Esophagus muscularis mucosa (tissue), 4 donors: Measurements from ENCODE around the gene EDARADD. TPM values are rescaled to one million over a fixed set of nuclear protein-coding genes. Genes with fewer than 3 reads are reported as not detected.

ENCODE experiments used
- DNase-seq: peaks from one replicate; pipeline ENCODE4 v3.0.0-alpha.2; 2017; ENCODE audit errors: extremely low spot score
- H3K27ac ChIP-seq, 4 donors: fragments of 200-600 bp; sonication (generic); replicated peaks in 1 of 4; 1 replicate in 3 of 4; 2 replicates in 1 of 4; pipeline ENCODE4 v1.5.1; 2016 to 2019; ENCODE audit warnings: mild to moderate bottlenecking in 1 of 4
- H3K27me3 ChIP-seq, 4 donors: fragments of 200-600 bp; sonication (generic); one replicate each; pipeline versions ENCODE4 v1.5.1 to v1.6.0; 2016 to 2019
- H3K36me3 ChIP-seq, 4 donors: fragments of 200-600 bp; sonication (generic); one replicate each; pipeline ENCODE4 v1.5.1; 2016 to 2019
- H3K4me1 ChIP-seq, 4 donors: fragments of 200-600 bp; sonication (generic); one replicate each; pipeline ENCODE4 v1.5.1; 2016 to 2019
- H3K4me3 ChIP-seq, 4 donors: fragments of 200-600 bp; sonication (generic); 1 replicate in 2 of 4; 2 replicates in 2 of 4; pipeline ENCODE4 v1.5.1; 2016 to 2019; ENCODE audit warnings: mild to moderate bottlenecking in 4 of 4, moderate library complexity in 1 of 4
- H3K9me3 ChIP-seq, 4 donors: fragments of 200-600 bp; sonication (generic); 1 replicate in 3 of 4; 2 replicates in 1 of 4; pipeline ENCODE4 v1.5.1; 2016 to 2019
- CTCF ChIP-seq, 3 experiments: fragments of 200-600 bp in 2 of 3; fragments of 450-650 bp in 1 of 3; sonication (generic) in 2 of 3; IDR thresholded peaks; one replicate each; pipeline ENCODE4 v1.5.1; 2017 to 2019; ENCODE audit warnings: antibody characterized with exemption in 3 of 3, mild to moderate bottlenecking in 2 of 3, moderate library complexity in 1 of 3
- EP300 ChIP-seq: sonication (generic); formaldehyde crosslinking; IDR thresholded peaks from one replicate; pipeline ENCODE4 v1.6.1; 2017; ENCODE audit warnings: antibody characterized with exemption
- POLR2A ChIP-seq: fragments of 450-650 bp; IDR thresholded peaks from one replicate; pipeline ENCODE4 v1.6.1; 2017; ENCODE audit warnings: antibody characterized with exemption, moderate library complexity, mild to moderate bottlenecking, low read depth
- POLR2AphosphoS5 ChIP-seq, 2 donors: sonication (generic); formaldehyde crosslinking; IDR thresholded peaks; one replicate each; pipeline ENCODE4 v1.6.1; 2017; ENCODE audit warnings: antibody characterized with exemption in 2 of 2
- WGBS: methylation state at CpG from one replicate; pipeline ENCODE4 v1.1.5; 2018; 5-methylcytosine and 5-hydroxymethylcytosine counted together
- intact Hi-C: fragments of 100-400 bp; cut with DNase I; formaldehyde crosslinking; loops from one replicate; pipeline ENCODE4 v1.15.1; 2023
- total RNA-seq, 4 donors: library from RNA; depleted of rRNA; stranded (reverse); fragments of >200 nt; gene quantifications; one replicate each; pipeline versions ENCODE4 v1.1.0 to v1.2.1, GENCODE V29; 2016

The EDARADD gene
- total RNA-seq, 4 donors from 2014 or later: 0.66 to 1.6 TPM; not detected in 2

GRCh38 chr1:236494082-236494481 is 100.0 kb downstream of the EDARADD start:
- no peak for TF ChIP-seq POLR2A
- no peak for TF ChIP-seq CTCF (IDR thresholded peaks at IDR 0.05)
- TF ChIP-seq POLR2AphosphoS5 (IDR thresholded peaks at IDR 0.05): no peak
- TF ChIP-seq EP300: no peak
- no peak overlapping the region for H3K4me3 ChIP-seq
- intact Hi-C loops: no loop called here
- no peak overlapping the region for H3K27ac ChIP-seq
- H3K9me3 ChIP-seq: no peaks in the 10 kb centered on the region
- DNase-seq: no peak
- no peaks in the 10 kb centered on the region for H3K36me3 ChIP-seq
- peaks cover 0 to 8% (median 7%) of the 10 kb centered on the region in 4 donors for H3K4me1 ChIP-seq
- no peaks in the 10 kb centered on the region for H3K27me3 ChIP-seq
- 95% methylated on average over 11 of the region's 11 CpGs for WGBS

DNA sequence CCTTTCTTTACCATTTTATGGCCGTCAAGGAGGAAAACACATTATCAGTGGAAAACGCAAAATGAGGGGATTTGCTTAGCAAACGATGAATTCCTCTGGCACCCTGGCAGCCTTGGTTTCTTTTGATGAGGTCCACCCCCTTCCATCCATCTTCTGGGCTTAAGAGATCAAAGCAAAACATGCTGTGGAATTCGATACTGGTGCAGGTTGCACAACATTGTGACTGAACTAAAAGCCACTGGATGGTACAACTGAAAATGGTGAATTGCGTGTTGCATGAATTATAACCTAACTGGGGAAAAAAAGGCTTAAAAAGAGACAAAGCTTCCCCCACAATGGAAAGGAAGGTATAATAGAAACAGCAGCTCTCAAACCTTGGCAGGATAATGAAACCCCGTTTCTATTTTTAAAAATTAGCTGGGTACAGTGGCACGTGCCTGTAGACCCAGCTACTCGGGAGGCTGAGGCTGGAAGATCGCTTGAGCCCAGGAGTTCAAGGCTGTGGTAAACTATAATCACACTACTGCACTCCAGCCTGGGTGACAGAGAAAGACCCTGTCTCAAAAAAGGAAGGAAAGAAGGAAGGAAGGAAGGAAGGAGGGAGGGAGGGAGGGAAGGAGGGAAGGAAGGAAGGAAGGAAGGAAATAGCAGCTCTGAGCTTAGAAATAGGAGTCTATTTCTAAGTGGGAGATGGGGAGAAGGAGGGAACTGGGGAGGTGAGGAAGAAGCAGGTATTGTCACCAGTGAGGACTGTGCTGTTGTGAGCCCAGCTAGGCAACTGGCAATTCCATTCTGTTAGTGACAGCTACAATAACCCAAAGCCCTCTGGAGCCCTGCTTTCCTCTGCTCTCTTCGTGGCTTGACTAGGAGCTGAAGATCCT is 100.7 kb downstream of the EDARADD start:
- Histone ChIP-seq H3K27me3 (no peaks in the 10 kb centered on the region), H3K4me1 (peaks cover 0 to 8% (median 7%) of the 10 kb centered on the region in 4 donors), H3K27ac (no peak overlapping the region), H3K4me3 (no peak overlapping the region), H3K9me3 (no peaks in the 10 kb centered on the region), H3K36me3 (no peaks in the 10 kb centered on the region)
- TF ChIP-seq POLR2AphosphoS5 (IDR thresholded peaks at IDR 0.05) (no peak), CTCF (IDR thresholded peaks at IDR 0.05) (no peak), EP300 (no peak), POLR2A (no peak)
- 43% methylated on average over 10 of the region's 10 CpGs for whole genome bisulfite sequencing
- intact Hi-C loops: no loop called here
- no peak for DNase-seq

DNA sequence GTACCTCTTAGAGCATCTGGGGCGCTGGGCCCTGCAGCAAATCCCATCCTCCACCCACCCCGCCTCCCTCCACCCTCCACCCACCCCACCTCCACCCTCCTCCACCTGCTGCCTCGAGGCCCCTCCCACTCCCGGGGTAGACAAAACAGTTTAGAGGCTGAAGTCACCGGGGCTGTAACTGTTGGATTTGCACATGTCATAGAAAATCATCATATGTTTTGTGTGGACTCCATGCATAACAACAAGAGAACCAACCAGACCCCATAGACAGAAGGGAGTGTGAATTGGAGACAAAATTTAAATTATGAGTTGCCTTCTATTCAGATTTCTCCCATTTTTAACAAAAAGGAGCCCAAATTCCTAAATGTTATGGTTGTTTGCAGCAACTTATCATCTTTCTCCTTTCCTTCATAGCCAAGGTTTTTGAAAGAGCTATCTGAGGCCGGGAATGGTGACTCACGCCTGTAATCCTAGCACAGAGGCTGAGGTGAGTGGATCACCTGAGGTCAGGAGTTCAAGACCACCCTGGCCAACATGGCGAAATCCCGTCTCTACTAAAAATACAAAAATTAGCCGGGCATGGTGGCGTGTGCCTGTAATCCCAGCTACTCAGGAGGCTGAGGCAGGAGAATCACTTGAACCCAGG is 101.5 kb downstream of the EDARADD start:
- no peak overlapping the region for H3K27ac ChIP-seq
- no peaks in the 10 kb centered on the region for H3K9me3 ChIP-seq
- no peaks in the 10 kb centered on the region for H3K36me3 ChIP-seq
- no peak overlapping the region for H3K4me3 ChIP-seq
- intact Hi-C loops: no loop called here
- DNase-seq: no peak
- 66% methylated on average over 11 of the region's 11 CpGs for WGBS
- no peaks in the 10 kb centered on the region for H3K27me3 ChIP-seq
- TF ChIP-seq POLR2AphosphoS5 (IDR thresholded peaks at IDR 0.05) (no peak), CTCF (IDR thresholded peaks at IDR 0.05) (no peak), POLR2A (no peak), EP300 (no peak)
- H3K4me1 ChIP-seq: peaks cover 0 to 8% (median 7%) of the 10 kb centered on the region in 4 donors

DNA sequence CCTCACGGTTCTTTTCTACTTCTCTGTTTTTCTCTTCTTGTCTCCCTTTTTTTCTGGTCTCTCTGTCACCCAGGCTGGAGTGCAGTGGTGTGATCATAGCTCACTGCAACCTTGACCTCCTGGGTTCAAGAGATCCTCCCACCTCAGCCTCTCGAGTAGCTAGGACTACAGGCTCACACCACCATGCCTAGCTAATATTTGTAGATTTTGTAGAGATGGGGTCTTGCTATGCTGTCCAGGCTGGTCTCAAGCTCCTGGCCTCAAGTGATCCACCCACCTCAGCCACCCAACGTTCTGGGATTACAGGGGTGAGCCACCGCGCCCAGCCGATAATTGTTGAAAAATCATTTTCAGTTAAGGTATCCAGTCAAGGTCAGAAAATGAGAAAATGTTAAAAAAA is 103.8 kb downstream of the EDARADD start:
- peaks cover 4 to 14% (median 11%) of the 10 kb centered on the region in 4 donors for H3K4me1 ChIP-seq
- H3K27me3 ChIP-seq: no peaks in the 10 kb centered on the region
- WGBS: 75% methylated on average over 6 of the region's 6 CpGs
- no peaks in the 10 kb centered on the region for H3K36me3 ChIP-seq
- TF ChIP-seq POLR2A (no peak), CTCF (IDR thresholded peaks at IDR 0.05) (no peak), EP300 (no peak), POLR2AphosphoS5 (IDR thresholded peaks at IDR 0.05) (no peak)
- H3K9me3 ChIP-seq: no peaks in the 10 kb centered on the region
- DNase-seq: no peak
- no peak overlapping the region for H3K4me3 ChIP-seq
- intact Hi-C loops: no loop called here
- no peak overlapping the region for H3K27ac ChIP-seq
